H1 (cell line): ENCODE measurements around the gene SEMA3C. TPM values are rescaled to one million over a fixed set of nuclear protein-coding genes. Genes with fewer than 3 reads are reported as not detected.

Source experiments
- CHD7 ChIP-seq: fragments of 300-600 bp; sonication (generic); IDR thresholded peaks from 2 replicates; pipeline ENCODE4 v1.7.1; 2012; ENCODE audit warnings: low read length, moderate library complexity, mild to moderate bottlenecking, inconsistent platforms; ENCODE audit not compliant: insufficient replicate concordance
- EP300 ChIP-seq, 2 experiments: IDR thresholded peaks; 1 replicate in 1 of 2; 2 replicates in 1 of 2; pipeline ENCODE4 v1.6.1; 2011 to 2012; ENCODE audit warnings: low read depth in 2 of 2, low read length in 2 of 2, mild to moderate bottlenecking in 2 of 2, borderline replicate concordance in 1 of 2, inconsistent platforms in 1 of 2, moderate library complexity in 1 of 2
- JUND ChIP-seq: IDR thresholded peaks from 2 replicates; pipeline ENCODE4 v1.6.1; 2011; ENCODE audit warnings: mild to moderate bottlenecking, improper control_type of control experiment, low read length
- MAX ChIP-seq: IDR thresholded peaks from 2 replicates; pipeline ENCODE4 v1.6.1; 2012; ENCODE audit warnings: inconsistent platforms
- SAP30 ChIP-seq: fragments of 300-600 bp; sonication (generic); IDR thresholded peaks from 2 replicates; pipeline ENCODE4 v1.7.1; 2012; ENCODE audit warnings: low read length, moderate library complexity, mild to moderate bottlenecking, inconsistent platforms; ENCODE audit not compliant: insufficient read depth, insufficient replicate concordance
- polyA plus RNA-seq, 7 experiments: library from polyadenylated mRNA; depleted of rRNA in 3 of 7; stranded (reverse) in 5 of 7; unstranded in 2 of 7; fragments of >200 nt in 5 of 7; fragments of 200-250 nt in 2 of 7; gene quantifications; 1 replicate in 5 of 7; 2 replicates in 1 of 7; 4 replicates in 1 of 7; pipeline versions ENCODE4 v1.2.1 to v1.2.3, GENCODE V29; 2011 to 2013; ENCODE audit warnings: missing spikeins in 2 of 7, mixed read lengths in 2 of 7
- total RNA-seq: library from RNA; stranded (reverse); fragmentation: NEBNext Ultra II Directional; extraction: Animal tissue kit (Norgen Biotek cat#: 25700); gene quantifications from 2 replicates; pipeline ENCODE4 v1.2.1, GENCODE V29; 2021

SEMA3C gene
- total and polyA plus RNA-seq, 2 of the 8 experiments (the other 6 are each of a cell fraction or from before 2014, with no cell fraction given), result 0.15 to 1.4 TPM

DNA sequence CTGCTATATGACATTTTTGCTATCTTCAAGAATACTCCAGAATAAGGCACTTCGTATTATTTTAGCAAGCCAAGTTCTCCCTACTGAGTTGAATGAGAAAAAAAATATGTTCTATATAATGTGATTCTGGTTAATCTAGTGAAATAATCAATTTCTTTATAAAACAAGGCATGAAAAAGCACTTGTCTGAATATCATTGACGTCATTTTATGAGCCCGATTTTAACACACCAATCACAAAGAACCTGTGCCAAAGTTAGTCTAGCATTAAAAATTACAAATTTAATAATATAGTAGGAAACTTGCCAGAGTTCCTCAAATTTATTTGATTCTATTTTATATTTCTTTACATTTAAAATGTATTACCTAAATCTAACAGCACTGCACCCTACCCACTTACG lies 155.1 kb downstream of the SEMA3C start (continued):
- TF ChIP-seq CHD7 (no peak), JUND (no peak), SAP30 (no peak), EP300 (IDR thresholded peaks at IDR 0.05; ENCODE audit: borderline replicate concordance in 1 of 2, low read depth in 2 of 2, low read length in 2 of 2) (no peak), MAX (no peak)
